Measurements from ENCODE around the gene BECN2.
A peak's percentile ranks its signal among the peaks of the same experiment; 100 is the strongest.

Gene BECN2

GRCh38 chr1:241957692-241958494 lies at the start of gene BECN2:
Gene BECN2 (plus strand): TSS chr1:241957767. CDS start chr1:241957767, 0 bp downstream.
- H3K4me3 ChIP-seq (ENCODE audit: low read depth, low read length): no peak within 1 kb of the TSS
- DNase-seq: no peak
- no peak within 1 kb of the TSS for H3K27ac ChIP-seq
- H3K36me3 ChIP-seq (replicated peaks): no peaks in the 10 kb centered on the region
- in situ Hi-C loops (cut with HindIII; ENCODE audit: low pct_ligation_motif_present, low sequenced_read_pairs): no loop called here
- no peak for TF ChIP-seq CTCF (IDR thresholded peaks at IDR 0.05; ENCODE audit: low read depth, low read length, missing control alignments)
- H3K27me3 ChIP-seq (replicated peaks): no peaks in the 10 kb centered on the region

- H3K36me3 ChIP-seq (replicated peaks): no peaks in the 10 kb centered on the region
- no peaks in the 10 kb centered on the region for H3K27me3 ChIP-seq (replicated peaks)
- H3K27ac ChIP-seq: no peak overlapping the region
- no peak for TF ChIP-seq CTCF (IDR thresholded peaks at IDR 0.05; ENCODE audit: low read depth, low read length, missing control alignments)
- DNase-seq: no peak
- in situ Hi-C loops (cut with HindIII; ENCODE audit: low pct_ligation_motif_present, low sequenced_read_pairs): no loop called here
- H3K4me3 ChIP-seq (ENCODE audit: low read depth, low read length): no peak overlapping the region
Observed at GRCh38 chr1:241916196-241916595, 41.4 kb upstream of the BECN2 start.

- no peak for DNase-seq
- TF ChIP-seq CTCF (IDR thresholded peaks at IDR 0.05; ENCODE audit: low read depth, low read length, missing control alignments): no peak
- Histone ChIP-seq H3K27ac (no peak overlapping the region), H3K36me3 (replicated peaks) (no peaks in the 10 kb centered on the region), H3K4me3 (ENCODE audit: low read depth, low read length) (no peak overlapping the region), H3K27me3 (replicated peaks) (no peaks in the 10 kb centered on the region)
- in situ Hi-C loops (cut with HindIII; ENCODE audit: low pct_ligation_motif_present, low sequenced_read_pairs): no loop called here
Observed at GRCh38 chr1:241917487-241917886, 40.1 kb upstream of the BECN2 start.

- no peak for TF ChIP-seq CTCF (IDR thresholded peaks at IDR 0.05; ENCODE audit: low read depth, low read length, missing control alignments)
- H3K36me3 ChIP-seq (replicated peaks): no peaks in the 10 kb centered on the region
- peak; percentile 72 for DNase-seq
- H3K4me3 ChIP-seq (ENCODE audit: low read depth, low read length): no peak overlapping the region
- no peak overlapping the region for H3K27ac ChIP-seq
- in situ Hi-C loops (cut with HindIII; ENCODE audit: low pct_ligation_motif_present, low sequenced_read_pairs): no loop called here
- no peaks in the 10 kb centered on the region for H3K27me3 ChIP-seq (replicated peaks)
Observed at GRCh38 chr1:241918879-241919278, 38.7 kb upstream of the BECN2 start.

- Histone ChIP-seq H3K27ac (no peak overlapping the region), H3K4me3 (ENCODE audit: low read depth, low read length) (no peak overlapping the region), H3K36me3 (replicated peaks) (no peaks in the 10 kb centered on the region), H3K27me3 (replicated peaks) (no peaks in the 10 kb centered on the region)
- DNase-seq: no peak
- in situ Hi-C loops (cut with HindIII; ENCODE audit: low pct_ligation_motif_present, low sequenced_read_pairs): no loop called here
- TF ChIP-seq CTCF (IDR thresholded peaks at IDR 0.05; ENCODE audit: low read depth, low read length, missing control alignments): no peak
Observed at GRCh38 chr1:241924080-241924808, 33.3 kb upstream of the BECN2 start.

Measured in brain microvascular endothelial cell (primary cell).